Measurements from ENCODE around the gene JAK2. TPM values are rescaled to one million over a fixed set of nuclear protein-coding genes. Genes with fewer than 3 reads are reported as not detected.
"Not testable (repeated sequence)": the region's sequence is repeated elsewhere in the genome, so short reads cannot be mapped to it uniquely, and the experiment has no call there.

Gene JAK2
- total RNA-seq, 1 donor from 2014 or later, result 12.7 TPM

DNA sequence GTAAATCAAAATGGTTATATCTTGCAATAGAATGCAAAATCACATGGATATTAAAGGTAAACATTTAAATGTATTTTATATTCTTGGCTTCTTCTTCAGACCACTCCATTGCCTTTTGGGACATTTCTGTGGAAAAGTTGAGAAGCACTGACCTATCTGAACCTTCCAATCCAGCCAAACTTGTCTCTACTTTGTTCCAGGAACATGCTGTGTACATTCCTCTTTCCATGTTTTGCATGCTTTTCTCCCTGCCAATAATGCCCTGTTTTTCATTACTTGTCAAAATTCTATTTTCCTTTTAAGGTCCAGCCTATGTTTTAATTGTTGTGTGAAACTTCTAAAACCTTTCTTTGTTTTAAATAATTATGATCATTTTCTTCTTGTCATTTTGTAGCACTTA, 28.3 kb downstream of the JAK2 start:
- ATAC-seq (ENCODE audit: poor library complexity) (peak; percentile 85), DNase-seq (no peak)
- intact Hi-C loops (cut with DNase I), result loop anchor here (10.0 kb wide), 1 partner anchor 61 kb away; no protein-coding TSS in a partner anchor

DNA sequence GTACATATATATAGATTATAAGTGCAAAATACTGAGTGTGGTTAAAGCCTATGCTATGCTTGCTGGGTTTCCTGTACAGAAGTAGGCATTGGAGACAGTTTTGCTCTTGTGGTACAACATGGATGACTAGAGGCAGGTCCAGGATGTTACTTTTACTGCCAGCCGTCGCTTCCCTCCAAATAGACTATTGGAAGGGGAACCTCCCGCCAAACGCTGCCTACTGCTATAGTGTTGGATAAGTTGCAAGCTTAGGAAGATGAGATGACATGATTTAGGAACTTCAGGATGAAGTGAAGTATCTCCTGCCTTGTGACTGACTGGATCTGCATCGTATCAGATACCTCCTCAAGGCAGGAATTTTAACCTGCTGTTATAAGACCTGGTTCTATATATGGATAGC, 30.9 kb downstream of the JAK2 start:
- no peak for ATAC-seq (ENCODE audit: poor library complexity)
- DNase-seq, result no peak
- intact Hi-C loops (cut with DNase I), result loop anchor here (10.0 kb wide), 1 partner anchor 59 kb away; no protein-coding TSS in a partner anchor

DNA sequence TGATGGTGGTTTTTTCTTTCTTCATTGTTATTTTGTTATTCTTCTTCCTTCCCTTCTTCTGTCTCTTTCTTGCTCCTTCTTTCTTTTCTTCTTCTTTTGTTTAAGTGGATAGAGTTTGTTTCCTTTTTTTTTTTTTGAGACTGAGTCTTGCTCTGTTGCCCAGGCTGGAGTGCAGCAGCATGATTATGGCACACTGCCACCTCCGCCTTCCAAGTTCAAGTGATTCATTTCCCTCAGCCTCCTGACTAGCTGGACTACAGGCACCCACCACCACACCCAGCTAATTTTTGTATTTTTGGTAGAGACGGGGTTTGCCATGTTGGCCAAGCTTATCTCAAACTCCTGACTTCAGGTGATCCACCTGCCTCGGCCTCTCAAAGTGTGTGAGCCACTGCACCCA, 40.3 kb downstream of the JAK2 start:
- no peak for ATAC-seq (ENCODE audit: poor library complexity)
- DNase-seq, result peak; percentile 43
- intact Hi-C loops (cut with DNase I), result no loop called here

DNA sequence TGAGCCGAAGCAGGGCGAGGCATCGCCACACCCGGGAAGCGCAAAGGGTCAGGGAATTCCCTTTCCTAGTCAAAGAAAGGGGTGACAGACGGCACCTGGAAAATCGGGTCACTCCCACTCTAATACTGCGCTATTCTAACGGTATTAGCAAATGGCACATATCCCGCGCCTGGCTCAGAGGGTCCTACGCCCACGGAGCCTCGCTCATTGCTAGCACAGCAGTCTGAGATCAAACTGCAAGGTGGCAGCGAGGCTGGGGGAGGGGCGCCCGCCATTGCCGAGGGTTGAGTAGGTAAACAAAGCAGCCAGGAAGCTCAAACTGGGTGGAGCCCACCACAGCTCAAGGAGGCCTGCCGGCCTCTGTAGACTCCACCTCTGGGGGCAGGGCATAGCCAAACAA, 46.9 kb downstream of the JAK2 start:
- intact Hi-C loops (cut with DNase I); ATAC-seq (ENCODE audit: poor library complexity); DNase-seq: not testable (repeated sequence)

DNA sequence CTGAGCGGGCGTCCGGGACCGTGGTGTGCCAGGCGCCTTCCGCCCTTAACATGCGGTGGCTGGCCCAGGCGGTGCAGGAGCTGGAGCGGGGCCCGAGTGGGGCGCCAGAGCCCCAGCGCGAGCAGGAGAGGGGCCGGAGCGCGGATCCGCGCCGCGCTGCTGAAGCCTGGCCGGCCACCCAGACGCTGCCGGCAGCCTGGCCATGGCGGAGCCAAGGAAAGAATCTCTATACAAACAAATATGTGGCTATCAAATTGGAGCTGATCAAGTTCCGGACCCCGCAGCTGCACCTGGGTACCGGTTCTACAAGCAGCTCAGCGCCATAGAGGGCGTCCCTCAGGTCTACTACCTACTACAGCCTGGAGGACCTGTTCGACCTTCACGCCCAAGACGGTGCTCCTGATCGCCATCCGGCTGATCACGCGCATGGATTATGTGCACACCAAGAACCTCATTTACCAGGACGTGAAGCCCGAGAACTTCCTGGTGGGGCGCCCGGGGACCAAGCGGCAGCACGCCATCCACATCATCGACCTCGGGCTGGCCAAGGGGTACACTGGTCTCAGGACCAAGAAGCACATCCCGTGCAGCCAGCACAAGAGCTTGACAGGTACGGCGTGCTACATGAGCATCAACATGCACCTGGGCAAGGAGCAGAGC, 55.8 kb downstream of the JAK2 start:
- intact Hi-C loops (cut with DNase I), result no loop called here
- DNase-seq, result no peak
- no peak for ATAC-seq (ENCODE audit: poor library complexity)

DNA sequence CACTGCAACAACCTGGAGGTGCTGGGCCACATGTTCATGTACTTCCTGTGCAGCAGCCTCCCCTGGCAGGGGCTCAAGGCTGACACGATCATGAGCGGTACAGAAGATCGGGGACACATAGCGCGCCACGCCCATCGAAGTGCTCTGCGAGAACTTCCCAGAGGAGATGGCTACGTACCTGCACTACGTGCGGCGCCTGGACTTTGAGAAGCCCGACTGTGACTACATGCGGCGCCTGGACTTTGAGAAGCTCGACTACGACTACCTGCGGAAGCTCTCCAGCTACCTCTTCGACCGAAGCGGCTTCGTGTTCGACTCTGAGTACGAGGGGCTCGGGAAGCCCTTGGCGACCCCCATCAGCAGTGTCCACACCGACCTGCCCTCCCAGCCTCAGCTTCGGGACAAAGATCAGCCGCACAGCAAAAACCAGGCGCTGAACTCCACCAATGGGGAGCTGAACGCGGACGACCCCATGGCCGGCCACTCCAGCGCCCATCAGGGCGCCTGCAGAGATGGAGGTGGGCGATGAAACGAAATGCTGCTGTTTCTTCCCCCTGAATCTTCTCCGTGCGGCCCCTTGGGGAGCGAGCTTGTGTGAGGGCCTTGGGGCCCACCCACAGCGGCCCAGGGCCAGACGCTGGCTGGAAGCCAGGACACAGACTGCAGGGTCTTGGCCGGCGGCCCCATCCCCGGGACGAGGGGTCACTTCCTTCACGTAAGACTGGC, 56.5 kb downstream of the JAK2 start:
- ATAC-seq (ENCODE audit: poor library complexity) (no peak), DNase-seq (no peak)
- intact Hi-C loops (cut with DNase I), result no loop called here

DNA sequence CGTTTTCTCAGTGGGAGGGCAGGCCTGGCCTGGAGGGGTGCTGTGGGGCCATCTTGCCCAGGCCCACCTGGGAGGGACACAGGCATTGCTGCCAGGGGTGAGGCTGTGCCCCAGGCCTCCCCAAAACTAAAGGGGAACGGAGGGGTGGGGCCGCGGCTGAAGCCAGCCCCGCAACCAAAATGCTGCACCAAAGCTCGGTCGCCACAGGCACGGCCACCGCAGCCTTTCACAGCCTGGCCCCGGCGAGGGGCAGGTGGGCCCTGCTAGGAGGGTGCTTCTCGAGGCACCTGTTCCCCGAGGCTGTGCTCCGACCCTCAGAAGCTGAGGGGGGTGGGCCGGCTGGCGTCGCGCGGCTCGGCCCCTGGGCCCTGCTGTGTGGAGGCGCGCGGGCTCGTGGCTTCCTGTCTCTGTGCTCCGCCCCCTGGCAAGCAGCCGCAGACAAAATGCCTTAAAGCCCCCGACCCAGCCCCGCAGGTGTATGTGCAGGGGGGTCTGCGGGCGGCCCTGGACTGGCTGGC, 57.6 kb downstream of the JAK2 start:
- ATAC-seq (ENCODE audit: poor library complexity) (peak; percentile 33), DNase-seq (no peak)
- intact Hi-C loops (cut with DNase I), result no loop called here

DNA sequence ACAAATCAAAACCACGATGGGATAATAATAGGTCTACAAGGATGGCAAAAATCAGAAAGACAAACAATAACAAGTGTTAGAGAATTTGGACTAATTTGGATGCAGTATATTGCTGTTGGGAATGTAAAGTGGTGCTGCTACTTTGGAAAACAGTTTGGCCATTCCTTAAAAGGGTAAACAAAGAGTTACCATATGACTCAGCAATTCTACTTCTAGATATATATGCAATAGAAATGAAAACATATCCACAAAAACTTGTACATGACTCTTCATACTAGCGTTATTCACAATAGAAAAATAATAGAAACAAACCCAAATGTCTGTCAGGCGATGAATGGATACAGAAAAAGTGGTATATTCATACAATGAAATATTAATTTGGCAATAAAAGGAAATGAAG, 58.3 kb downstream of the JAK2 start:
- DNase-seq (no peak), ATAC-seq (ENCODE audit: poor library complexity) (no peak)
- intact Hi-C loops (cut with DNase I), result no loop called here

DNA sequence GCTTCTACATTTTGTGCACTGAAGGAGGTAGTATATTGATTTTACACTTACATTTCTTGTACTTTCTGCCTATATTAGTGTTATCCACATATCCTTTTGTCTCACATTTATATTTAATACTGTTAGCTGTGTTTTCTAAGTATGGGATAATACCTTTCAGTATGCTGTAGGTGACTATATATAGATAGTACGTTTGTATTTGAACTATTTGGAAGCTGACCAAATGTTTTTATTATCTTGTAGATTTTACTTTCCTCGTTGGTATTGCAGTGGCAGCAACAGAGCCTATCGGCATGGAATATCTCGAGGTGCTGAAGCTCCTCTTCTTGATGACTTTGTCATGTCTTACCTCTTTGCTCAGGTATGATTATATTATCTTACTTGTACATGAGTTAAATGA, 59.1 kb downstream of the JAK2 start:
- intact Hi-C loops (cut with DNase I), result no loop called here
- ATAC-seq (ENCODE audit: poor library complexity) (peak; percentile 46), DNase-seq (no peak)

DNA sequence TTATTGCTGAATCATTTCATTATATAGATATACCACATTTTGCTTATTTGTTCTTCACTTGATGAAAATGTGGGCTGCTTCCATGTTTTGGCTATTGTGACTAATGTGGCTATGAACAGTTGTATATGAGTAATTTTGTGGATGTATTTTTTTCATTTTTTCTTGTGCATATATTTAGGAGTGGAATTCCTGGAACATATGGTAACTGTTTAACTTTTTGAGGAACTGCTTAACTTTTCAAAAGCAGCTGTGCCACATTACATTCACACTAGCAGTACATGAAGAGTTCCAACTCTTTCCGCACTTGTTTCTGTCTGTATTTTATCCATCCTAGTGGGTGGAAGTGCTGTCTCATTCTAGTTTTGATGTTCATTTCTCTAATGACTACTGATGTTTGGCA, 67.8 kb downstream of the JAK2 start:
- no peak for DNase-seq
- intact Hi-C loops (cut with DNase I), result no loop called here
- ATAC-seq (ENCODE audit: poor library complexity), result no peak

DNA sequence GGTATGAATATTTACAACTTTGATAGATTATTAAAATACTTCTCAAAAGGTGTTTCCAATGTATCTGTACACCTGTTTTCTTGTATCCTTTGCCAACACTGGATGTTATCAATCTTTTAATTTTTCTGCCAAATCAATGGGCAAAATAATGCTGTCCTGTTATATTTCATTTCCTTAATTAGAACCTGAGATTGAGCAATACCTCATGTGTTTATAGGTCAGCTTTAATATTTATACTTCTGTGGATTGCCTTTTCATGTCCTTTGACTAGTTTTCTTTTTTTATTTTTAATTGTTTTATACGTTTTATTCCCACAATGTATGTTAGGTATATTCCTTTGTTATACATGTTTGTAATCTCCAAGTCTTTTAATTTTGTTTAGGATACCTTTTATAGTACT, 77.6 kb downstream of the JAK2 start:
- ATAC-seq (ENCODE audit: poor library complexity), result no peak
- intact Hi-C loops (cut with DNase I), result no loop called here

DNA sequence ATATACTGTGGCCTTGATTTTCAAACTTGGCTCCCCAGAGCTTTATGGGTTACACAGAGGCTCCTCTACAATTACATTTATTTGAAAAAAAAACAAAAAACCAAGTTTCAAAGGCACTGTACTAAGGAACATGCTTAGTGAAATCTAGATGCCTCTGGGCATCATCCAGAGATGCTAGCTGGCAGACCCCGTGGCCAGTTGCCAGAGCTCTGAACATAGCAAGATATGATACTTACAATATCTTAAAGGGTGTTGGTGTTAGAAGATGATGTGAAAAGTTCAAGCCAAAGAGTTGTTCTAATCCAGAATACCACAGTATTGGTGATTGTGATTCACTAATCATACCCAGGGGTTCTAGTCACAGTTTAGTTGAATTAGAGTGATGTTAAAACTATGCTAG, 87.8 kb downstream of the JAK2 start:
- no peak for ATAC-seq (ENCODE audit: poor library complexity)
- no peak for DNase-seq
- intact Hi-C loops (cut with DNase I), result loop anchor here (10.0 kb wide), 1 partner anchor 58 kb away; no protein-coding TSS in a partner anchor

More for the DNA sequence above, 77.6 kb downstream of the JAK2 start:
- DNase-seq, result no peak

DNA sequence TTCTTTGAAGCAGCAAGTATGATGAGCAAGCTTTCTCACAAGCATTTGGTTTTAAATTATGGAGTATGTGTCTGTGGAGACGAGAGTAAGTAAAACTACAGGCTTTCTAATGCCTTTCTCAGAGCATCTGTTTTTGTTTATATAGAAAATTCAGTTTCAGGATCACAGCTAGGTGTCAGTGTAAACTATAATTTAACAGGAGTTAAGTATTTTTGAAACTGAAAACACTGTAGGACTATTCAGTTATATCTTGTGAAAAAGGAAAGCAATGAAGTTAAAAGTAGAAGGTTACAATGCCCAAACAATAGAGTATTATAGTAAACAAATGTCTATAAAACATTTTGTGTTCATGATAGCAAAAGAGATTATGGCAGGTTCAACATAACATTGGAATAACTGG, 88.6 kb downstream of the JAK2 start:
- intact Hi-C loops (cut with DNase I), result loop anchor here (10.0 kb wide), 1 partner anchor 59 kb away; no protein-coding TSS in a partner anchor
- DNase-seq (no peak), ATAC-seq (ENCODE audit: poor library complexity) (no peak)

DNA sequence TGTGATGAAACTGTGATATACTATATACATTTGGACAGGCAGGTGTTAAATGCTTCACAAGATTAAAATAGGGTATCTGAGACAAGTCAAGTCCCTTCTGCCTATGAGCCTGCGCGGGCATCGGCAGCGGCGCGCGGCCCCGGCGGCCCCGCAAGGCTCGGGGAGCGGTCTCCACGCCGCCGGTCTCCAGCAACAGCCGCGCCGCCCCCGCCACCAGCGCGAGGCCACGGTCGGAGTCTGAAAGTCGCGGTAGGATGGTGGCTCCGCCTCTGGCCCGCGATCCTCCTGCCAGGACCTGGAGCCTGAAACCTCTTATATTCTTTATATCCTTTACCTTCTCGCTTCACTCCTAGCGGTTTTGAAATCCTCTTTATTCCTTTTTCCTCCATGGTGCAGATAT, 100.9 kb downstream of the JAK2 start:
- intact Hi-C loops (cut with DNase I), result no loop called here
- no peak for DNase-seq
- no peak for ATAC-seq (ENCODE audit: poor library complexity)

DNA sequence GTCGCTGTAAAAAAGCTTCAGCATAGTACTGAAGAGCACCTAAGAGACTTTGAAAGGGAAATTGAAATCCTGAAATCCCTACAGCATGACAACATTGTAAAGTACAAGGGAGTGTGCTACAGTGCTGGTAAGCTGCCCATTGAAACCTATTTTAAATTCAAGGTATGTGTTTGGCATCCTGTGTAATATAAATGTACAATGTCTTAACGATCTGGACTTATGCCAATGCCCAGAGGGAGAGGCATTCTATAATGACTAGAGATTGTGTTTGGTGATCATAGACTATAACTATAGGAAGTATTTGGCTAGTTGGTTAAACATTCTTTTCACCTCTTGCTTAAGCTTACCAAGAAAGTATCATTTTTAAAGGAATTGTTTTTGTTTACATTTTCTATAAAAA, 104.7 kb downstream of the JAK2 start:
- intact Hi-C loops (cut with DNase I), result no loop called here
- ATAC-seq (ENCODE audit: poor library complexity) (no peak), DNase-seq (no peak)

DNA sequence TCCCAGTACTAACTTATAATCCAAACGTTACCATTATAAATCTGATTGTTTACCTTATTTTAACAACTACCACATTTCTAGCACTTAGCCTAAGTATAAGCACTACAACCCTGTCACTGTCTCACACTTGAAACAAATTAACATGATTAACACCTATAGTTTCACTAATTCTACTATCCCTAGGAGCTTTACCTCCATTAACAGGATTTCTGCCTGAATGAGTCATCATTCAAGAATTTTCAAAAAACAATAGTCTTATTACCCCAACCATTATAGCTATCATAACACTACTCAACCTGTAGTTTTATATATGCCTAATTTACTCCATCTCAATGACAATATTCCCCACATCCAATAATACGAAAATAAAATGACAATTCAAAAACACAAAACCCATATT, 110.7 kb downstream of the JAK2 start:
- intact Hi-C loops (cut with DNase I), result no loop called here
- ATAC-seq (ENCODE audit: poor library complexity) (no peak), DNase-seq (no peak)

DNA sequence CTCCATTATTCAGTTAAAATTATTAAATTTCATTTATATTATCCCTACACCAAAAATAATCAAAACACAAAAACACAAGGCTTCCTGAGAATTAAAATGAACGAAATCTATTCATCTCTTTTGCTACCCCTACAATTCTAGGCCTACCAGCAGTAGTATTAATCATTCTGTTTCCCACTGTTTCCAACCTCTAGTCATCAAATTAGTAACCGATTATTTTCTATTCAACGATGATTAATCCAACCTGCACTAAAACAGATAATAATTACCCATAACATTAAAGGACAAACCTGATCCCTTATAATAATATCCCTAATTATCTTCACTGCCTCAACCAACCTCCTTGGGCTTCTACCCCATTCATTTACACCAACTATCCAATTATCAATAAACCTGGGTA, 114.4 kb downstream of the JAK2 start:
- ATAC-seq (ENCODE audit: poor library complexity) (no peak), DNase-seq (no peak)
- intact Hi-C loops (cut with DNase I), result no loop called here

DNA sequence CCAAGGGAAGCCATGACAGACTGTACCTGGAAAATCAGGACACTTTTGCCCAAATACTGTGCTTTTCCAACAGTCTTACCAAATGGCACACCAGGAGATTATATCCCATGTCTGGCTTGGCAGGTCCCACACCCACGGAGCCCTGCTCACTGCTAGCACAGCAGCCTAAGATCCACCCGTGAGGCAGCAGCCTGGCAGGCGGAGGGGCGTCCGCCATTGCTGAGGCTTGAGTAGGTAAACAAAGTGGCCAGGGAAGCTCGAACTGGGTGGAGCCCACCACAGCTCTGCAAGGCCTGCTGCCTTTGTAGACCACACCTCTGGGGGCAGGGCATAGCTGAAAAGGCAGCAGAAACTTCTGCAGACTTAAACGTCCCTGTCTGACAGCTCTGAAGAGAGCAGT, 116.1 kb downstream of the JAK2 start:
- intact Hi-C loops (cut with DNase I); ATAC-seq (ENCODE audit: poor library complexity); DNase-seq: not testable (repeated sequence)

DNA sequence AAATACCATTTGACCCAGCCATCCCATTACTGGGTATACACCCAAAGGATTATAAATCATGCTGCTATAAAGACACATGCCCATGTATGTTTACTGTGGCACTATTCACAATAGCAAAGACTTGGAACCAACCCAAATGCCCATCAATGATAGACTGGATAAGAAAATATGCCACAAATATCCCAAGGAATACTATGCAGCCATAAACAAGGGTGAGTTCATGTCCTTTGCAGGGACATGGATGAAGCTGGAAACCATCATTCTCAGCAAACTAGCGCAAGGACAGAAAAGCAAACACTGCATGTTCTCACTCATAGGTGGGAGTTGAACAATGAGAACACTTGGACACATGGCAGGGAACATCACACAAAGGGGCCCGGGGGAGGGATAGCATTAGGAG, 121.4 kb downstream of the JAK2 start:
- intact Hi-C loops (cut with DNase I); DNase-seq; ATAC-seq (ENCODE audit: poor library complexity): not testable (repeated sequence)
